SK-N-SH (cell line): ENCODE results near the gene TRIM14. TPM values are rescaled to one million over a fixed set of nuclear protein-coding genes. Genes with fewer than 3 reads are reported as not detected.

Experiments used
- CTCF ChIA-PET: fragments of 300-600, 350-600 bp; formaldehyde crosslinking; extraction: SDS; loops from one replicate; lab custom pipeline; 2021; lab: Yijun Ruan, JAX
- POLR2A ChIA-PET: fragments of 350-600 bp; sonication (Branson Sonifier 250); formaldehyde crosslinking; extraction: SDS; loops from one replicate; lab custom pipeline; 2020; ENCODE audit warnings: antibody characterized with exemption, inconsistent platforms; lab: Yijun Ruan, JAX
- DNase-seq: peaks from one replicate; pipeline ENCODE4 v3.0.0; 2012
- H2AFZ ChIP-seq: fragments of 200-600 bp; sonication (generic); 2 replicates; pipeline ENCODE4 v1.8.1; 2016; ENCODE audit warnings: antibody characterized with exemption, mild to moderate bottlenecking, low read depth
- H3F3A ChIP-seq: fragments of 200-600 bp; sonication (generic); replicated peaks from 2 replicates; pipeline ENCODE3; 2016; ENCODE audit warnings: antibody characterized with exemption, mild to moderate bottlenecking; ENCODE audit not compliant: insufficient read depth
- H3K27ac ChIP-seq, 2 experiments: fragments of 200-500 bp in 1 of 2; fragments of 200-600 bp in 1 of 2; sonication (Bioruptor generic) in 1 of 2; sonication (generic), shearing (Covaris generic) in 1 of 2; 2 replicates each; pipeline versions ENCODE4 v1.5.1 to v1.6.1; 2014 to 2016; ENCODE audit warnings: low read depth in 2 of 2, inconsistent platforms in 1 of 2, low read length in 1 of 2, mild to moderate bottlenecking in 1 of 2, mixed read lengths in 1 of 2
- H3K27me3 ChIP-seq: fragments of 200-600 bp; sonication (generic), shearing (Covaris generic); 2 replicates; pipeline ENCODE4 v1.6.1; 2016; ENCODE audit warnings: mixed run types; ENCODE audit not compliant: insufficient read depth
- H3K36me3 ChIP-seq, 2 experiments: fragments of 200-500 bp in 1 of 2; fragments of 200-600 bp in 1 of 2; sonication (Bioruptor generic) in 1 of 2; sonication (generic) in 1 of 2; replicated peaks in 1 of 2; 2 replicates each; pipeline versions ENCODE3 to v1.5.1; 2014 to 2016; ENCODE audit warnings: low read length in 1 of 2, mild to moderate bottlenecking in 1 of 2; ENCODE audit not compliant: insufficient read depth in 2 of 2, control insufficient read depth in 1 of 2
- H3K4me1 ChIP-seq, 2 experiments: fragments of 200-500 bp in 1 of 2; fragments of 200-600 bp in 1 of 2; sonication (Bioruptor generic) in 1 of 2; sonication (generic), shearing (Covaris generic) in 1 of 2; 2 replicates each; pipeline versions ENCODE4 v1.5.1 to v1.6.1; 2014 to 2016; ENCODE audit warnings: low read depth in 1 of 2, low read length in 1 of 2, mixed run types in 1 of 2; ENCODE audit not compliant: insufficient read depth in 2 of 2, control insufficient read depth in 1 of 2
- H3K4me2 ChIP-seq: fragments of 200-600 bp; sonication (generic), shearing (Covaris generic); 2 replicates; pipeline ENCODE4 v1.6.1; 2017; ENCODE audit warnings: mixed run types
- H3K4me3 ChIP-seq, 2 experiments: fragments of 200-500 bp in 1 of 2; fragments of 200-600 bp in 1 of 2; sonication (Bioruptor generic) in 1 of 2; sonication (generic), shearing (Covaris generic) in 1 of 2; 2 replicates each; pipeline versions ENCODE4 v1.5.1 to v1.8.1; 2014 to 2016; ENCODE audit warnings: low read depth in 2 of 2, inconsistent platforms in 1 of 2, low read length in 1 of 2, mild to moderate bottlenecking in 1 of 2, mixed read lengths in 1 of 2, moderate library complexity in 1 of 2
- H3K79me2 ChIP-seq: fragments of 200-600 bp; sonication (generic); 2 replicates; pipeline ENCODE4 v1.8.1; 2017; ENCODE audit warnings: mild to moderate bottlenecking; ENCODE audit not compliant: insufficient read depth
- H3K9ac ChIP-seq: fragments of 200-600 bp; sonication (generic); 2 replicates; pipeline ENCODE4 v1.6.1; 2017; ENCODE audit warnings: mixed run types
- H3K9me2 ChIP-seq: fragments of 200-600 bp; sonication (generic); 2 replicates; pipeline ENCODE4 v1.6.1; 2017; ENCODE audit warnings: mixed run types
- H3K9me3 ChIP-seq: fragments of 200-600 bp; sonication (generic); 2 replicates; pipeline ENCODE4 v1.6.1; 2017; ENCODE audit warnings: mixed run types, mild to moderate bottlenecking, moderate library complexity
- H4K20me1 ChIP-seq: fragments of 200-600 bp; sonication (generic); 2 replicates; pipeline ENCODE4 v1.6.1; 2017; ENCODE audit warnings: mild to moderate bottlenecking, mixed run types; ENCODE audit not compliant: insufficient read depth
- CHD2 ChIP-seq: fragments of 150-350 bp; IDR thresholded peaks from 2 replicates; pipeline ENCODE4 v1.6.1; 2018; ENCODE audit warnings: low read length; ENCODE audit not compliant: partially characterized antibody
- FOSL2 ChIP-seq: IDR thresholded peaks from 2 replicates; pipeline ENCODE4 v1.4.0; 2012; ENCODE audit warnings: low read depth, mild to moderate bottlenecking, moderate library complexity, borderline replicate concordance
- GATA2 ChIP-seq: sonication (generic); formaldehyde crosslinking; IDR thresholded peaks from 2 replicates; pipeline ENCODE4 v1.5.0; 2020; ENCODE audit warnings: mild to moderate bottlenecking, missing genetic modification reagents
- JUND ChIP-seq: IDR thresholded peaks from 2 replicates; pipeline ENCODE4 v1.4.0; 2012
- MXI1 ChIP-seq: IDR thresholded peaks from 2 replicates; pipeline ENCODE4 v1.6.1; 2012; ENCODE audit warnings: mild to moderate bottlenecking, low read depth, low read length, improper control_type of control experiment
- NFIC ChIP-seq: IDR thresholded peaks from 2 replicates; pipeline ENCODE4 v1.4.0; 2012; ENCODE audit warnings: borderline replicate concordance
- RCOR1 ChIP-seq: fragments of 150-350 bp; IDR thresholded peaks from 2 replicates; pipeline ENCODE4 v1.6.1; 2017; ENCODE audit warnings: antibody characterized with exemption, low read length
- SMC3 ChIP-seq: IDR thresholded peaks from 2 replicates; pipeline ENCODE4 v1.6.1; 2012; ENCODE audit warnings: low read depth, low read length, improper control_type of control experiment
- TAF1 ChIP-seq: IDR thresholded peaks from 2 replicates; pipeline ENCODE4 v1.6.1; 2012; ENCODE audit warnings: low read depth, mild to moderate bottlenecking, low read length, moderate library complexity, borderline replicate concordance
- TCF12 ChIP-seq: IDR thresholded peaks from 2 replicates; pipeline ENCODE4 v1.4.0; 2012
- TEAD4 ChIP-seq: IDR thresholded peaks from 2 replicates; pipeline ENCODE4 v1.4.0; 2012; ENCODE audit warnings: mild to moderate bottlenecking, borderline replicate concordance; ENCODE audit not compliant: insufficient read depth
- YY1 ChIP-seq: IDR thresholded peaks from 2 replicates; pipeline ENCODE4 v1.4.0; 2012; ENCODE audit warnings: low read depth, mild to moderate bottlenecking
- WGBS: methylation state at CpG from one replicate; pipeline ENCODE4 v1.1.6; 2017; ENCODE audit warnings: low lambda C conversion rate; 5-methylcytosine and 5-hydroxymethylcytosine counted together
- polyA plus RNA-seq, 3 experiments: library from polyadenylated mRNA; depleted of rRNA; stranded (reverse); fragments of >200 nt; gene quantifications; 2 replicates each; pipeline ENCODE4 v1.2.3, GENCODE V29; 2012
- TF ChIP-seq, protein P1 (sequence below): fragments of 150-350 bp; IDR thresholded peaks from 2 replicates; pipeline ENCODE4 v1.6.1; 2017; ENCODE audit warnings: antibody characterized with exemption, low read length, low read depth, borderline replicate concordance
- TF ChIP-seq, protein P2 (sequence below): IDR thresholded peaks from 2 replicates; pipeline ENCODE4; 2012
- TF ChIP-seq, protein P3 (sequence below): IDR thresholded peaks from 2 replicates; pipeline ENCODE4 v1.4.0; 2012; ENCODE audit warnings: low read depth, borderline replicate concordance

TRIM14 gene
- polyA plus RNA-seq, 1 of the 3 experiments (the other 2 are of a cell fraction): 15.3 TPM

DNA sequence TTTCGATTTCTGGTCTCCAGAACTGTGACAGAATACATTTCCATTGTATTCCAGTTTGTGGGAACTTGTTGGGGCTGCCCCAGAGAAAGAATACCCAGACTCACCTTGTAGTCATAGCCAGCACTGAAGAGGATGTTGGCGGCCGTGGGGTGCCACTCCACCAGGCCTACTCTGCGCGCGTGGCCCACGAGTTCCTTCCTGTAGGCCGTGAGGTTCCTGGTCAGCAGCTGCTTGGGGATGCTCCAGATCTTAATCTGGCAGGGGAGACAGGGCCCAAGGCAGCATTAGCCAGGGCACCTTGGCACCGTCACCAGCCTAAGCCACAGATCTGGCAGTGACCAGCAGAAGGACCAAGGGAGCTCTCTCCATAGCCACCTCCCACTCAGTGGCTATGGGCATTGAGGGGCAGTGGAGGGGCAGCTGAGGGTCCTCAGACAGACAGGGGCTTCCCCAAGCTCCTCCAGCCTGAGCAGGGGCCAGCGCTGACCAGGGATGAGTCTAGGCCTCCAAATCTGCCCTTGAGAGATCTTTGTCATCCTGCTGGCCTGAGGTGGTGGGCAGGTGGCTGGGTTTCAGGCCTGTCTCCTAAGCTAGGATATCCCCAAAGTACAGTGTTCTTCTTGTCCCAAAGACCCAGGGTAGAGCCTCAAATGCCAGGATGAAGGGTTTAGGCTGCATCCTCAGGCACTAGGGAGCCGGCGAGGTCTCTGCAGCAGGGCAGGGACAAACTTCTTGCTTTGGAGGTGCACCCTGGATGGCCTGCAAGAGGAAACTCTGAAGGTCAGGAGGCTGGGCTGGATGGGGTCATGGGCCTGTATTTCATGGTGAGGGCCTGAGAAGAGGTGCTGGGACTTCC, 15.9 kb upstream of the TRIM14 start:
- 85% methylated on average over 10 of the region's 12 CpGs for WGBS
- Histone ChIP-seq H3K36me3 (no peaks in the 10 kb centered on the region), H3K79me2 (no peaks in the 10 kb centered on the region), H3F3A (no peaks in the 10 kb centered on the region), H3K27ac (no peak overlapping the region), H3K27me3 (no peaks in the 10 kb centered on the region), H3K4me2 (no peak overlapping the region), H3K4me1 (no peaks in the 10 kb centered on the region), H3K9me2 (no peaks in the 10 kb centered on the region), H3K9ac (no peak overlapping the region), H4K20me1 (no peaks in the 10 kb centered on the region), H3K9me3 (no peaks in the 10 kb centered on the region), H3K4me3 (no peak overlapping the region), H2AFZ (no peak overlapping the region)
- TF ChIP-seq MXI1 (no peak), TCF12 (no peak), TEAD4 (no peak), CHD2 (no peak), RCOR1 (no peak), YY1 (no peak), NFIC (no peak), FOSL2 (no peak), TAF1 (no peak), GATA2 (CRISPR knock-in tag) (no peak), JUND (no peak), SMC3 (no peak)
- TF ChIP-seq, protein P1, sequence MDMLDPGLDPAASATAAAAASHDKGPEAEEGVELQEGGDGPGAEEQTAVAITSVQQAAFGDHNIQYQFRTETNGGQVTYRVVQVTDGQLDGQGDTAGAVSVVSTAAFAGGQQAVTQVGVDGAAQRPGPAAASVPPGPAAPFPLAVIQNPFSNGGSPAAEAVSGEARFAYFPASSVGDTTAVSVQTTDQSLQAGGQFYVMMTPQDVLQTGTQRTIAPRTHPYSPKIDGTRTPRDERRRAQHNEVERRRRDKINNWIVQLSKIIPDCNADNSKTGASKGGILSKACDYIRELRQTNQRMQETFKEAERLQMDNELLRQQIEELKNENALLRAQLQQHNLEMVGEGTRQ: no peak
- TF ChIP-seq, protein P2, sequence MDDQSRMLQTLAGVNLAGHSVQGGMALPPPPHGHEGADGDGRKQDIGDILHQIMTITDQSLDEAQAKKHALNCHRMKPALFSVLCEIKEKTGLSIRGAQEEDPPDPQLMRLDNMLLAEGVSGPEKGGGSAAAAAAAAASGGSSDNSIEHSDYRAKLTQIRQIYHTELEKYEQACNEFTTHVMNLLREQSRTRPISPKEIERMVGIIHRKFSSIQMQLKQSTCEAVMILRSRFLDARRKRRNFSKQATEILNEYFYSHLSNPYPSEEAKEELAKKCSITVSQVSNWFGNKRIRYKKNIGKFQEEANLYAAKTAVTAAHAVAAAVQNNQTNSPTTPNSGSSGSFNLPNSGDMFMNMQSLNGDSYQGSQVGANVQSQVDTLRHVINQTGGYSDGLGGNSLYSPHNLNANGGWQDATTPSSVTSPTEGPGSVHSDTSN: no peak
- TF ChIP-seq, protein P3, sequence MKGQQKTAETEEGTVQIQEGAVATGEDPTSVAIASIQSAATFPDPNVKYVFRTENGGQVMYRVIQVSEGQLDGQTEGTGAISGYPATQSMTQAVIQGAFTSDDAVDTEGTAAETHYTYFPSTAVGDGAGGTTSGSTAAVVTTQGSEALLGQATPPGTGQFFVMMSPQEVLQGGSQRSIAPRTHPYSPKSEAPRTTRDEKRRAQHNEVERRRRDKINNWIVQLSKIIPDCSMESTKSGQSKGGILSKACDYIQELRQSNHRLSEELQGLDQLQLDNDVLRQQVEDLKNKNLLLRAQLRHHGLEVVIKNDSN: no peak
- DNase-seq: no peak
- ChIA-PET POLR2A (no interaction called here), CTCF (no interaction called here)
